GM21786 (cell line): ENCODE results near the gene UQCC2.

Experiments used
- ATAC-seq: cut with Tn5 transposase; IDR thresholded peaks from one replicate; pipeline ENCODE4 v1.9.1; 2021; ENCODE audit not compliant: unreplicated experiment

UQCC2 gene

DNA sequence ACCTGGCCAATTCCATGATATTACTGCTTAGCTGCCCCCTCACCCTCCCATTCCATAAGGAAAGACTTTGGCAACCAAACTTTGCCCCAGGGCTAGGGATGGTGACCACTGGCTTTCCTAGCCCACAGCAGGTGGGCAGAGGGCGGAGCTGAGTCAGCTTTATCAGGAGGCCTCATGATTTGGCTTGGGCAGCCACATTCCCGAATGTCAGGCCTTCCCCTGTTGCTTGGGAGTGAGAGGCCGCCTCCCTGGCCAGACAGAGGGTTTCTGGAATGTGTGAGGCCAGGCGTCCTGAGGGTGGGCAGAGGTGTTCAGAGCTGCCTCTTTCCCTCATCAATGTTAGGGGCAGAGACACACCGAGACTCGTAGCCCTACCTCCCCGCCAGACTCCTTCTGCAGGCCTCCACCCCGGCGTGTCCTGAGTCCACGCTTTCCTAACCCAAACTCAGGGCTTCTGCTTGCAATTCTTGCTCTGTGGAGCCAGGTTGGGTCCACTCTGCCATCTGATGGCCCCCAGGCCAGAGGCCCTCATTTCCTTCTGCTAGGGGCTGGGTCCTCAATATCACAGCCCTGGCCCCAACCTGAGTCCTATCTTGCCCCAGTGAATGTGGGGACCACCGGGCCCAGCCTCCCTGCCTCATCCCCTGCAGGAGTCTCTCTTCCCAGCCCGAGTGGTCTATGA, 19.3 kb downstream of the UQCC2 start:
- no peak for ATAC-seq

DNA sequence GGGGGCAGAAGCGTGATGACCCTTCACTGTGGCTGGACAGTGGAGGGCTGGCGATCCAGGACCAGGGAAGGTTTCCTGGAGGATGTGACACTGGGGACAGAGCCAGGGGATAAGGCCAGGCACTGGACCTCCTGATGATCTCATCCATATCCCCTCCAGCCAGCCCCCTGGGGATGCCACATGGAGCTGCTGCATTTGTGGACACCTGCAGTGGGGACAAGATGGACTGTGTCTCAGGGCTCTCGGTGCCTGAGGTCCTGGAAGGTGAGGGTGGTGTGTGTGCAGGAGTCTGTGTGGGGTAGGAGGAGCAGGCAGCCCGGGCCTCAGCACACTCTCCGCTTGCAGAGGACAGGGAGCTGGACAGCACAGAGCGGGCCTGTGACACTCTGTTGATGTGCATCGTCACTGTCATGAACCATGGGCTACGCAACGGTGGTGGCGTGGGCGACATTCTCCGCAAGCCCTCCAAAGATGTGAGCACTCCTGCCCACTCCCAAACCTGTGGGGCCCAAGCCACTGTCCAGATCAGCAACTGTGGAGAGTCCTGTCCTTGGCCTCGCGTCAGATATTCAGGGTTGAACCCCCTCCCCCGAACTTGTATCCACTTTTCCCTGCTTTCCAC, 19.9 kb downstream of the UQCC2 start:
- ATAC-seq, result no peak

DNA sequence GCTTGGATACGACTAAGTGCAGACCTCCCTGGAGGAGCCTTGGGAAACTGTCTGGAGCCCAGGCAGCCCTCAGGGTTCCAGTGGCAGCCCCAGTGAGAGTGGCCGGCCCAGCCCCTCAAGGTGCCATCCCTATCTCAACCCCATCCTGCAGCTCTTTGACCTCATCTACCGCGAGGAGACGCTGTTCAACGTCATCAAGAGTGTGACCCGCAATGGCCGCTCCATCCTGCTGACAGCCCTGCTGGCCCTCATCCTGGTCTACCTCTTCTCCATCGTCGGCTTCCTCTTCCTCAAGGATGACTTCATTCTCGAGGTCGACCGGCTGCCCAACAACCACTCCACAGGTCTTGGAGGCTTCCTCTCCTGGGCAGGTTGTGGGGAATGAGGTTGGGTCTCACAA, 20.7 kb downstream of the UQCC2 start:
- ATAC-seq, result no peak

DNA sequence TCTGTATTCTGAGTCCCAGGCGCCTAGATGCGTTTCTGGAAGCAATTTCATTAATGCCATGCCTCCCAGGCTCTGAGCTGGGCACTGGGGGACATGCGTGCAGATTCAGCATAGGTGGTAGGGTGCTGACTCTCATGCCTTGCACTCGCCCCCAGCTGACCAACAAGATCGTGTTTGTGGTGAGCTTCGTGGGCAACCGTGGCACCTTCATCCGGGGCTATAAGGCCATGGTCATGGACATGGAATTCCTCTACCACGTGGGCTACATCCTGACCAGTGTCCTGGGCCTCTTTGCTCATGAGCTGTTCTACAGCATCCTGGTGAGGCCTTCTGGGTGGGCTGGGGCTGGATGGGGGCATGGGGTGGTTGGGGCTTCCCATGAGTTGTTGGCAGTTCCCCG, 21.6 kb downstream of the UQCC2 start:
- ATAC-seq, result no peak

DNA sequence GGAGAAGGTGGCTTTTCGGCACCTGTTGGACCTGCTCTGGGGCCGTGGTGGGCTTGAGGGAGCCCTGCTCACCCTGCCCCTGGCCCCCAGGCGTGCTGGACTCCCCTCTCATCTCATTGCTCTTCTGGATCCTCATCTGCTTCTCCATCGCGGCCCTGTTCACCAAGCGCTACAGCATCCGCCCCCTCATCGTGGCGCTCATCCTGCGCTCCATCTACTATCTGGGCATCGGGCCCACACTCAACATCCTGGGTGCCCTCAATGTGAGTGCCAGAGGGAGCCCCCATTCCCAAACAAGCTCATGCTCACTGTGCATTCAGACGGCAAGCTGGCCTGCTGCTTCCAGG, 22.4 kb downstream of the UQCC2 start:
- ATAC-seq, result no peak

DNA sequence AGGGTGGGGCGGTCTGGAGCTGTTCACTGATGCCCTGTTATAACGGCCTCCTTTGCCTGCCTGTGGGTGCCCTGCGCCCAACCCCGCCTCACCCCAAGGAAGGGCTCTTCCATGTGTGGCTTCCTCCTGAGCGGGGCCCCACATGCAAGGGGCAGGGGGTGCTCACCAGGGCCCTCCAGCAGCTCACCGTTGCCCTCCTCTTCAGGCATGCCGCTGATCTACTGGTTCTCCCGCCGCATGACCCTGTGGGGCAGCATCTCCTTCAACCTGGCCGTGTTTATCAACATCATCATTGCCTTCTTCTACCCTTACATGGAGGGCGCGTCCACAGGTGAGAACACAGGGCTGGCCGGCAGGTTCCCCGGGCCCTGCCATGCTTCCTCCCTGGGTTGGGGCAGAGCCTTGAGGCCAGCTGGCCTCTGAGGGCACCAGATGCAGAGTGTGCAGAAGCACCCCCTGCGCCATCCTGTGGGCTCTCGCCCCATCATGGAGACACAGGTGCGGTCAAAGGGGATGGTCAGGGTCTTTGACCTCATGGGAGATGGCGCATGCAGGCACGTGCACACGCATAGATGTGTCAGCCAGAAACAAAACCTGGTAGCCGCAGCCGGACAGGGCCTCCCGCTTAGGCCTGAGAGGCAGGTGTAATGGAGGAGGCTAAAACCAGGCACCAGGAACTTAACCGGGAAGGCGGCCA, 22.9 kb downstream of the UQCC2 start:
- ATAC-seq, result no peak

DNA sequence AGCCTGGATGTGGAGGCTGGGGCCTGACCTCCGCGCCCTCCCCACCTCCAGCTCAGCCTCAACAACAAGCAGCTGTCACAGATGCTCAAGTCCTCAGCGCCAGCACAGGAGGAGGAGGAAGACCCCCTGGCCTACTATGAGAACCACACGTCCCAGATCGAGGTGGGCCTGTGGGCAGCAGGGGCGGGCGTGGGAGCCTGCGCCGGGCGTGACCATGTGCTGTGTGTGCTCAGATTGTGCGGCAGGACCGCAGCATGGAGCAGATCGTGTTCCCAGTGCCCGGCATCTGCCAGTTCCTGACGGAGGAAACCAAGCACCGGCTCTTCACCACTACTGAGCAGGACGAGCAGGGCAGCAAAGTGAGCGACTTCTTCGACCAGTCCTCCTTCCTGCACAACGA, 23.5 kb downstream of the UQCC2 start:
- no peak for ATAC-seq

DNA sequence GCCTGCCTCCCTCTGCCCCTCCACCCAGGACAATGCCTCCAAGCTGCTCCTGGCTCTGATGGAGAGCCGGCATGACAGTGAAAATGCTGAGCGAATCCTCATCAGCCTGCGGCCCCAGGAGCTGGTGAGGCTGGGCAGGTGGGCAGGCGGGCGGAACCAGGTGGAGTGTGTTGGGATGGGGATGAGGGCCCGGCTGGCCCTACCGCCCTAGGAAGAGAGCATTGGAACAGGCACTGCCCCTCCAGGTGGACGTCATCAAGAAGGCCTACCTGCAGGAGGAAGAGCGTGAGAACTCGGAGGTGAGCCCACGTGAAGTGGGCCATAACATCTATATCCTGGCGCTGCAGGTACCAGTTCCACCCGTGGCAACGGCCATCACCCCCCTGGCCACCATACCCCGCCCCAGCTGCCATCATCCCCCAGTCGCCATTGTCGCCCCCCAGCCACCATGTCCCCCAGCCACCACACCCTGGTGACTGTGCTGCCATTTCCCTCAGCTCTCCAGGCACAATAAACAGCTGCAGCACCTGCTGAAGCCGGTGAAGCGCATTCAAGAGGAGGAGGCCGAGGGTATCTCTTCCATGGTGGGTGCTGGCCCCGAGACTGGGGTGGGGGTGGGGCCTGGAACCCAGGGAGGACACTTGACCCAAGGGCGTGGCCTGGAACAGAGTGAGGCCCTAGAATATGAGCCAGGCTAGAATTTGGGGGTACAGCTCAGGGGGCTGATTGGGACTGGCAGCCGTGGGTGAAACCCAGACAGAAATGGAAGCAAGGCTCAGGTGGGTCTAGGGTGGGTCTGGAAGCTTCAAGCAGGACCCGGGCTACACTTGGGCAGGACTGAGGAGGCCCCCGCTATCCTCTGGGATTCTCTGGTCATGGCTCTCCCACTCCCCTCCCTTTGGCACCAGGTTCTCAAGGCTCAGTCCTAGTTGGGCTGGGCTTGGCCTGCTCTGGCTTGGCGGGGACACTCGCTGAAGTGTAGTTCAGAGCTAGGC, 24.2 kb downstream of the UQCC2 start:
- no peak for ATAC-seq

DNA sequence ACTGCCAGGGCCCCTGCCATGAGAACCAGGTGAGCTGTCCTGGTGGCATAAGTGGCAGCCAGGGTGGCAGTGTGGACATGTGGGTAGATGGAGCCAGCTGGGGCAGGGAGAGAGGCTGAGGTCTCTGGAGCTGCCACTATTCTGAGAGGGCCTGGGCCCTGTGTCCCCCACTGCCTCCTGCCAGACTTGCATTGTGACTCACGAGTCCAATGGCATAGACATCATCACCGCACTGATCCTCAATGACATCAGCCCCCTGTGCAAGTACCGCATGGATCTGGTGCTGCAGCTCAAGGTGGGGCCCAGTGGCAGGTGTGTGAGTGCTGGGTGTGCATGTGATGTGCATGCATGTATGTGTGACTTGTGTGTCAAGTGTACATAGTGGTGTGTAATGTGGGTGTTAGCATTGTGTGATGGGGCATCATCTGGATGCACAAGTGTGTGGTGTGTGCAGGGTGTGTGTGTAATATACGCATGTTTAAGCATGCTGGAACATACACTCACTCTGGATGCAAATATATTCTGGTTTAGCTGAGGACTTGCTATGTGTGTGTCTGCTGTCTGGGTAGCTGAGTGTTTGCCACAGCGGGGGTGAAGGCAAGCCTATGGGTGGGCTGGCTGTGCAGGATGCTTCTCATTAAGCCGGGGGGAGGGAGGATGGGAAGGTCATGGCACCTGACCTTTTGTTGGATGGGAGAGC, 25.1 kb downstream of the UQCC2 start:
- ATAC-seq, result no peak

DNA sequence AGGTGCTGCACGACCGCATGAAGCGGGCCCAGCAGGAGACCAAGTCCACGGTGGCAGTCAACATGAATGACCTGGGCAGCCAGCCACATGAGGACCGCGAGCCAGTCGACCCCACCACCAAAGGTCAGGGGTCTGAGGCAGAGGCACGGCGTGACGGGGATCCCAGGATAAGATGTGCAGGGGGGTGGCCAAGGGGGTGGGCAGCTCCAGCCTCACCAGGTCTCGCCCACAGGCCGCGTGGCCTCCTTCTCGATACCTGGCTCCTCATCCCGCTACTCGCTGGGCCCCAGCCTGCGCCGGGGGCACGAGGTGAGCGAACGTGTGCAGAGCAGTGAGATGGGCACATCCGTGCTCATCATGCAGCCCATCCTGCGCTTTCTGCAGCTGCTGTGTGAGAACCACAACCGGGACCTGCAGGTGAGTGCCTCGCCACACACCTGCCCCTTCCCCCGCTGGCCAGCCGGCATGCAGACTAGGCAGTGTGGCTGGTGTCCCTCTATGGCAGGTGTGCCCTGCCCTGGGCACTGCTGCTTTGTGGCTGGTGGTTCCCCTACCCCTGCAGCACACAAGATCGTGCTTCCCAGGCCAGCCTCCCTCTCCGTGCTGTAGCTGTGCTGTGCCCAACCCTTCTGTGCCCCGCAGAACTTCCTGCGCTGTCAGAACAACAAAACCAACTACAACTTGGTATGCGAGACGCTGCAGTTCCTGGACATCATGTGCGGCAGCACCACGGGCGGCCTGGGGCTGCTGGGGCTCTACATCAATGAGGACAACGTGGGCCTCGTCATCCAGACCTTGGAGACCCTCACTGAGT, 25.9 kb downstream of the UQCC2 start:
- ATAC-seq, result no peak

DNA sequence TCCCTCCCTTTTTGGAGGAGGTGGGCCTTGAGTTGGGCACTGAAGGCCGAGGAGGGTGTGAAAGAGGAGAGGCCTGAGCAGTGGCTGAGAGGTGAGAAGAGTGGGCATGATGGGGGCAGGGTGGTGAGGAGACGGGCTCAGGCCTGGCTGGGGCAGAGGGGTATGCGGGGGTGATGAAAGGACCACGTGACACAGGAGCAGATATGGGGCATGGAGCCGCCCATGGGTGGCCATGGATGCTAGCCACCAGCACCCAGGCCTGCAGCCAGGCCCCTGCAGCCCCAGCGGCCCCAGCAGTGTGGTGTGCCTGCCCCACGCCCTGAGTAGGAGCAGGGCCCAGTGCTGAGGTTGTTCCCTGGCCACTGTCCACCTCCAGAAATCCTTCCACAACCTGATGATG, 26.5 kb downstream of the UQCC2 start:
- ATAC-seq, result no peak

DNA sequence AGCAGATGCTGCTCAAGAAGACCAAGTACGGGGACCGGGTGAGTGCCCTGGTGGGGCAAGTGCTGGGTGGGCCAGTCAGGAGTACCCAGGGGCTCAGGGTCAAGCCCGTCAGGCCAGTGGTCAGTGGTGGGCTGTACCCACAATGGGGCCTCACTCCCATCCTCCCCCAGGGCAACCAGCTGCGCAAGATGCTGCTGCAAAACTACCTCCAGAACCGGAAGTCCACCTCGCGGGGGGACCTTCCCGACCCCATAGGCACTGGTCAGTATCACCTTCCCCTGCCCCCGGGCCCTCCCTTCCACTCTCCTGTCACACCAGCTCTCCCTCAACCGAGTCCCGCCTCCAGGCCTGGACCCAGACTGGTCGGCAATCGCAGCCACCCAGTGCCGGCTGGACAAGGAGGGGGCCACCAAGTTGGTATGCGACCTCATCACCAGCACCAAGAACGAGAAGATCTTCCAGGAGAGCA, 27.0 kb downstream of the UQCC2 start:
- ATAC-seq, result no peak

DNA sequence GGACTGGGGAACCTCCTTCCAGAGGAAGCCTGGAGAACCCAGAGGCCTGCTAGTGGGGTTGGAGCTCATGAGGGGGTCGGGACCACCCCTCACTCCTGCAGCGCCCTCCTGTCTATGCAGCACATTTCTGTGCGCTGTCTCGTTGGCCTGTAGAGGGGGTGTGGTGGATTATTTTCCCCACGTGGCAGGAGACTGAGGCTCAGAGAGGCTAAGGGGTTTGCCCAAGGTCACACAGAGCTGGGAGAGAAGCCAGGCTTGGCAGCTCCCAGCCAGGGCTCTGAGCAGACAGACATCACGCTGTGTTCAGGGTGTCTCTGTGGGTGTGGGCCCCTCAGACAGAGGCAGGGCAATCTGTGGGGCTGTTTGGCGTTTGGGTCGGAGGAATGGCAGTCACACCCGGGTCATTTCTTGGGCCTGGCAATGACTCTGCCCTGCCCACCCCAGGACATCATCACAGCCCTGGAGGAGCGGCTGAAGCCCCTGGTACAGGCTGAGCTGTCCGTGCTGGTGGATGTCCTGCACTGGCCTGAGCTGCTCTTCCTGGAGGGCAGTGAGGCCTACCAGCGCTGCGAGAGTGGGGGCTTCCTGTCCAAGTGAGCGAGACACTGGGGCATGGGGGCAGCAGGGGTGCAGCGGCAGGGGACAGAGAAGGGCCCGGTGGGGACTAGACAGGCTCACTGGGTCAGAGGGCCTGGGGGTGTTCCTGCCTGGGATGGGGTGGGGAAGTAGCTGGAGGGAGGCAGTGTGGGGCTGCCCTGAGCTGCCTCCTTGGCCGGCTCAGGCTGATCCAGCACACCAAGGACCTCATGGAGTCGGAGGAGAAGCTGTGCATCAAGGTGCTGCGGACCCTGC, 27.7 kb downstream of the UQCC2 start:
- ATAC-seq, result no peak

DNA sequence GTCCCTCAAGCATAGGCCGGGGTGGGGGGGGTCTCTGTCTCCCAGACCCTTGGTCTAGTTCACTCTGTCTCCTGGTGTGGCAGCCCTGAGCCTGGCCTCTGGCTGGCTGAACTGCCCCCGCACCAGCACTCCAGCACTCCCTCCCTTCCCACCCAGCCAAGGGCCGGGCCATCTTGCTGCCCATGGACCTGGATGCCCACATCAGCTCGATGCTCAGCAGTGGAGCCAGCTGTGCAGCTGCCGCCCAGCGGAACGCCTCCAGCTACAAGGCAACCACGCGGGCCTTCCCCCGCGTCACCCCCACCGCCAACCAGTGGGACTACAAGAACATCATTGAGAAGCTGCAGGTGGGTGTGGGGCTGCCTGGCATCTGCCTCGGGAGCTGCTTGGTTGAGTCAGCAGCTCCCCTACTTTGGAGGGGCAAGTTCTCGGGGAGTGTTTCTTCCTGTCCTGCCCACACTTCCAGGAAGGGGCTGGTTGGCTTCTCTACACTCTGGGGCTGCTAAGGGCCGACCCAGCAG, 28.4 kb downstream of the UQCC2 start:
- ATAC-seq, result no peak

DNA sequence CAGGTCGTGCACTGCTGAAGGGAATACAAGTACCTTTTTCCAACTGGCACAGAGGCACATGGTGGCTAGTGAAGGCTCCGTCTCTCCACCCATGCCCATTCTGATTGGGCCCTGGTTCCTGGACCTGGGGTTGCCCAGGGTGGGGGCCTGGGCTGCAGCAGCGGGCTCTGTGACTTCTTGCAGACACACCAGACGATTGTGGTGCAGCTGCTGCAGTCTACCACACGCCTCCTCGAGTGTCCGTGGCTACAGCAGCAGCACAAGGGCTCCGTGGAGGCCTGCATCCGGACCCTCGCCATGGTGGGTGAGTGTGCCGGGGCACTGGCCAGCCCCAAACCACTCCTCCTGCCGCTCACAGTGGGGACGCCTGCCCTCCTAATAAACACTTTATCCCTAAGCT, 29.2 kb downstream of the UQCC2 start:
- no peak for ATAC-seq

DNA sequence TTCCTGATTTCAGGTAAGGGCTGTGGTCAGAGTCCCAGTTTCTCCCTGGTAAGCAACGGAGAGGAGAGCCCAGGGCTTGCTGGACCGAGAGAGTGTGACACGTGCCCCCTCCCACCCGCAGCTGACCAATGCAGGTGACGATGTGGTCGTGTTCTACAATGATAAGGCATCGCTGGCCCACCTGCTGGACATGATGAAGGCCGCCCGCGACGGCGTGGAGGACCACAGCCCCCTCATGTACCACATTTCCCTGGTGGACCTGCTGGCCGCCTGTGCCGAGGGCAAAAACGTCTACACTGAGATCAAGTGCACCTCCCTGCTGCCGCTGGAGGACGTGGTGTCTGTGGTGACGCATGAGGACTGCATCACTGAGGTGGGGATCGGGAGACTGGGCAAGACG, 31.7 kb downstream of the UQCC2 start:
- no peak for ATAC-seq

DNA sequence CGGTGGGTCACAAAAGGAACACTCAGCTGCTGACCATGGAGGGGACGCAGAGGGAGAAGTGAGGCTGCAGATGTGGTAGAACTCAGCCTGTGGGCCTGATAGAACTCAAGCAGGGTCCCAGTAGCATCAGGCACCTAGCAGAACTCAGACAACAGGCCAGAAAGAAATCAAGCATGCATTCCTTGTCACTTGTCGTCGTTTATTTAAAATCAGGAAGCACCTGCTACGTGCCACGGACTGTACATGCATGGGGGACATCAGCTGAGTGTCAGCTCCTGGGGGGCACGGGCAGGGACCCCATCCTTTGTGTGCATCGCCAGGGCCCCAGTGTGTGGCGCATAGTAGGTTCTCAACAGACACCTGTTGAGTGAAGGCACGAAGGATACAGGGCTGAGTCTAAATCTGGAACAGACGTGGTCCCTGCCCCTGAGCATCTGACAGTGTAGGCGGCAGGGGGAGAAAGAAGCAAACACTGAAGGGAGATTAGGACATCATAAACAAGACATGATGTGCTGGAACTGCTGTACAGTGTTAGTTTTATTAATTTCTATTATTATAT, 32.5 kb downstream of the UQCC2 start:
- no peak for ATAC-seq

DNA sequence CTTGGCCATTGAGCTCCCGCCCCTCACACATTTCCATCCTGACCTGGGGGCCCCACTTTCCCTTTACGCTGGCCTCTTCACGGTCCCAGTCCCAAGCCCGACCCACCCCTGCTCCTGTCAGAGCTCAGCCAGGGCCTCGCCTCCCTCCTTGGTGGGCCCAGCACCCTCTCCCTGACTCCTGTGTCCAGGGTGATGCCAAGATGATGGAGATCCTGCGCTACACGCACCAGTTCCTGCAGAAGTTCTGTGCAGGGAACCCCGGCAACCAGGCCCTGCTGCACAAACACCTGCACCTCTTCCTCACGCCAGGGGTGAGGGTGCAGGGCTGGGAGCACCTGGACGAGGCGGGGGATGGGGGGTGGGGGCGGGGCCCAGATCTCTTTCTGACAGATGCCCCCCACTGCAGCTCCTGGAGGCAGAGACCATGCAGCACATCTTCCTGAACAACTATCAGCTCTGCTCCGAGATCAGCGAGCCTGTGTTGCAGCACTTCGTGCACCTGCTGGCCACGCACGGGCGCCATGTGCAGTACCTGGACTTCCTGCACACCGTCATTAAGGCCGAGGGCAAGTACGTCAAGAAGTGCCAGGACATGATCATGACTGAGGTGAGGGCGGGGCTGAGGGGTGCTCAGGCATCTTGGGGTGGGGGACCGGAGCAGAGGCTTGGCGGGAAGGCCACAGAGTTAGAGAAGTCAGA, 33.1 kb downstream of the UQCC2 start:
- ATAC-seq, result no peak
